A549 (cell line): ENCODE data around the gene ALKBH7. TPM values are rescaled to one million over a fixed set of nuclear protein-coding genes. Genes with fewer than 3 reads are reported as not detected.

ENCODE experiments used
- ATAC-seq, 2 experiments: fragments of 200-7000 bp in 1 of 2; fragments of >200 bp in 1 of 2; cut with Nextera tagmentation in 1 of 2; cut with Tn5 transposase in 1 of 2; 3 replicates each; pipeline versions ENCODE4 v1.8.0 to v1.9.1; 2018 to 2020; ENCODE audit warnings: mild to moderate bottlenecking in 1 of 2, moderate library complexity in 1 of 2
- CTCF ChIA-PET: fragments of 300-600 bp; sonication (Branson Sonifier 250); formaldehyde crosslinking; extraction: SDS; loops from one replicate; lab custom pipeline; 2021; ENCODE audit warnings: antibody characterized with exemption, inconsistent platforms; lab: Yijun Ruan, JAX
- POLR2A ChIA-PET: fragments of 350-600 bp; formaldehyde crosslinking; extraction: SDS; loops from one replicate; lab custom pipeline; 2021; ENCODE audit warnings: antibody characterized with exemption, inconsistent platforms; lab: Yijun Ruan, JAX
- DNase-seq, 2 experiments: peaks; one replicate each; pipeline versions ENCODE4 v3.0.0 to v3.0.0-alpha.2; 2011 to 2016; ENCODE audit warnings: low read depth in 1 of 2, low spot score in 1 of 2
- FAIRE-seq: peaks from 2 replicates; lab custom pipeline; 2011; peaks lifted over from hg19 to GRCh38; lab: Jason Lieb, UNC
- H3K27ac ChIP-seq, 2 experiments: fragments of >200 bp; sonication (Bioruptor Twin); formaldehyde crosslinking; 3 replicates each; pipeline ENCODE4 v1.5.1; 2016 to 2017
- H3K4me1 ChIP-seq: fragments of >200 bp; sonication (Bioruptor Twin); formaldehyde crosslinking; 3 replicates; pipeline ENCODE4 v1.6.1; 2016
- H3K4me2 ChIP-seq: fragments of >200 bp; sonication (Bioruptor Twin); formaldehyde crosslinking; 3 replicates; pipeline ENCODE4 v1.6.1; 2016
- H3K4me3 ChIP-seq: fragments of >200 bp; sonication (Bioruptor Twin); formaldehyde crosslinking; 3 replicates; pipeline ENCODE4 v1.5.1; 2016
- H3K9me3 ChIP-seq: fragments of >200 bp; sonication (Bioruptor Twin); formaldehyde crosslinking; 3 replicates; pipeline ENCODE4 v1.6.1; 2016
- BHLHE40 ChIP-seq: IDR thresholded peaks from 2 replicates; pipeline ENCODE4 v1.6.1; 2012; ENCODE audit warnings: low read depth, low read length, inconsistent platforms
- CBX2 ChIP-seq: fragments of 200-600 bp; sonication (generic); IDR thresholded peaks from 2 replicates; pipeline ENCODE4 v1.6.1; 2016; ENCODE audit warnings: low read depth, mild to moderate bottlenecking, borderline replicate concordance
- CBX8 ChIP-seq: fragments of 200-600 bp; sonication (generic); IDR thresholded peaks from 2 replicates; pipeline ENCODE4 v1.6.1; 2016
- CHD4 ChIP-seq: fragments of 200-600 bp; sonication (generic); IDR thresholded peaks from 2 replicates; pipeline ENCODE4 v1.6.1; 2016; ENCODE audit warnings: antibody characterized with exemption, mild to moderate bottlenecking, borderline replicate concordance
- CTCF ChIP-seq: fragments of >200 bp; sonication (Bioruptor Twin); formaldehyde crosslinking; IDR thresholded peaks from 3 replicates; pipeline ENCODE4 v1.5.1; 2016
- E2F6 ChIP-seq: IDR thresholded peaks from 2 replicates; pipeline ENCODE4 v1.6.1; 2012; ENCODE audit warnings: low read depth, borderline replicate concordance
- EHF ChIP-seq: fragments of 250-450 bp; sonication (Bioruptor Pico); IDR thresholded peaks from 2 replicates; pipeline ENCODE4 v1.5.0; 2020; ENCODE audit warnings: mild to moderate bottlenecking
- EHMT2 ChIP-seq: fragments of 200-600 bp; sonication (generic); IDR thresholded peaks from 2 replicates; pipeline ENCODE4 v1.6.1; 2016; ENCODE audit warnings: antibody characterized with exemption, low read depth, mild to moderate bottlenecking, moderate library complexity
- EP300 ChIP-seq, 2 experiments: fragments of >200 bp; sonication (Bioruptor Twin); formaldehyde crosslinking; IDR thresholded peaks; 2 replicates in 1 of 2; 3 replicates in 1 of 2; pipeline ENCODE4 v1.6.1; 2016 to 2017
- FOSL2 ChIP-seq, 2 experiments: fragments of 450-650 bp in 1 of 2; fragments of >200 bp in 1 of 2; sonication (Bioruptor Twin) in 1 of 2; formaldehyde crosslinking; IDR thresholded peaks; 2 replicates each; pipeline versions ENCODE4 v1.5.0 to v1.6.1; 2016 to 2020; ENCODE audit warnings: mild to moderate bottlenecking in 1 of 2, moderate library complexity in 1 of 2
- FOXS1 ChIP-seq: fragments of 250-450 bp; sonication (Bioruptor Pico); IDR thresholded peaks from 2 replicates; pipeline ENCODE4 v1.5.0; 2020; ENCODE audit warnings: mild to moderate bottlenecking, moderate library complexity
- HEYL ChIP-seq: fragments of 250-450 bp; sonication (Bioruptor Pico); IDR thresholded peaks from 2 replicates; pipeline ENCODE4 v1.8.0; 2021; ENCODE audit warnings: mild to moderate bottlenecking, moderate library complexity
- HMGXB4 ChIP-seq: fragments of 250-450 bp; sonication (Bioruptor Pico); IDR thresholded peaks from 2 replicates; pipeline ENCODE4 v1.5.0; 2021; ENCODE audit warnings: mild to moderate bottlenecking, moderate library complexity, borderline replicate concordance
- HOXA7 ChIP-seq: fragments of 250-450 bp; sonication (Bioruptor Pico); IDR thresholded peaks from 2 replicates; pipeline ENCODE4 v1.5.0; 2020; ENCODE audit warnings: mild to moderate bottlenecking, moderate library complexity
- KDM1A ChIP-seq: fragments of 200-600 bp; sonication (generic); IDR thresholded peaks from 2 replicates; pipeline ENCODE4 v1.6.1; 2016; ENCODE audit warnings: low read depth, mild to moderate bottlenecking
- MAFK ChIP-seq: fragments of 450-650 bp; IDR thresholded peaks from 2 replicates; pipeline ENCODE4 v1.6.1; 2014; ENCODE audit not compliant: partially characterized antibody
- MAZ ChIP-seq: fragments of 150-350 bp; IDR thresholded peaks from 2 replicates; pipeline ENCODE4 v1.6.1; 2014; ENCODE audit warnings: antibody characterized with exemption, low read depth, low read length, borderline replicate concordance
- MYC ChIP-seq: IDR thresholded peaks from 2 replicates; pipeline ENCODE4 v1.6.1; 2012; ENCODE audit warnings: mild to moderate bottlenecking, inconsistent platforms, low read length, improper control_type of control experiment, borderline replicate concordance
- NFE2L2 ChIP-seq: fragments of 150-350 bp; conservative IDR thresholded peaks from 2 replicates; pipeline ENCODE4 v1.6.1; 2014; ENCODE audit warnings: low read length
- NPAS2 ChIP-seq: fragments of 250-450 bp; sonication (Bioruptor Pico); IDR thresholded peaks from 2 replicates; pipeline ENCODE4 v1.8.0; 2022; ENCODE audit warnings: mild to moderate bottlenecking, moderate library complexity, borderline replicate concordance
- PBX3 ChIP-seq: IDR thresholded peaks from 2 replicates; pipeline ENCODE4 v1.6.1; 2012
- POLR2A ChIP-seq: IDR thresholded peaks from 2 replicates; pipeline ENCODE4 v1.6.1; 2012; ENCODE audit warnings: mild to moderate bottlenecking, low read length
- RAD21 ChIP-seq, 2 experiments: fragments of >200 bp in 1 of 2; sonication (Bioruptor Twin) in 1 of 2; formaldehyde crosslinking in 1 of 2; IDR thresholded peaks in 1 of 2; conservative IDR thresholded peaks in 1 of 2; 2 replicates in 1 of 2; 3 replicates in 1 of 2; pipeline ENCODE4 v1.6.1; 2012 to 2018; ENCODE audit warnings: inconsistent platforms in 1 of 2
- REST ChIP-seq: fragments of 200-600 bp; sonication (generic); IDR thresholded peaks from 2 replicates; pipeline ENCODE4 v1.6.1; 2016; ENCODE audit warnings: antibody characterized with exemption, mild to moderate bottlenecking, moderate library complexity
- RNF2 ChIP-seq: fragments of 200-600 bp; sonication (generic); IDR thresholded peaks from 2 replicates; pipeline ENCODE4 v1.6.1; 2016; ENCODE audit warnings: low read depth, mild to moderate bottlenecking, antibody characterized with exemption, moderate library complexity, borderline replicate concordance
- SREBF2 ChIP-seq: fragments of 450-650 bp; IDR thresholded peaks from 2 replicates; pipeline ENCODE4 v1.6.1; 2014; ENCODE audit warnings: mild to moderate bottlenecking, moderate library complexity
- TFCP2L1 ChIP-seq: fragments of 250-450 bp; sonication (Bioruptor Pico); IDR thresholded peaks from 2 replicates; pipeline ENCODE4 v1.5.0; 2021; ENCODE audit warnings: mild to moderate bottlenecking
- TP53 ChIP-seq: fragments of 250-450 bp; sonication (Bioruptor Pico); IDR thresholded peaks from 2 replicates; pipeline ENCODE4 v1.5.0; 2021; ENCODE audit warnings: mild to moderate bottlenecking, moderate library complexity
- WGBS: methylation state at CpG from one replicate; pipeline ENCODE4 v1.1.6; 2017; ENCODE audit errors: missing lambda C conversion rate; 5-methylcytosine and 5-hydroxymethylcytosine counted together
- polyA plus RNA-seq, 4 experiments: library from polyadenylated mRNA; depleted of rRNA in 3 of 4; stranded (reverse); fragments of >200 nt; fragmentation: RNase III in 1 of 4; extraction: RNeasy Plus Mini Kit Qiagen cat#74134 plus additional on column Dnase treatment in 1 of 4; gene quantifications; 2 replicates in 3 of 4; 3 replicates in 1 of 4; pipeline ENCODE4 v1.2.3, GENCODE V29; 2011 to 2017

ALKBH7 gene
- polyA plus RNA-seq, 2 of the 4 experiments (the other 2 are of a cell fraction): 10.2 to 18.1 TPM

GRCh38 chr19:6379744-6380143 is 7.2 kb downstream of the ALKBH7 start:
- WGBS: 97% methylated on average over 3 of the region's 3 CpGs
- no peak for TF ChIP-seq EHF (CRISPR knock-in tag)
- TF ChIP-seq FOXS1 (CRISPR knock-in tag): no peak
- no peak for TF ChIP-seq MAFK
- TF ChIP-seq BHLHE40: no peak
- TF ChIP-seq NFE2L2: no peak
- TF ChIP-seq MAZ: no peak
- TF ChIP-seq PBX3: no peak
- TF ChIP-seq TFCP2L1 (CRISPR knock-in tag): no peak
- TF ChIP-seq RAD21 (conservative IDR thresholded peaks at IDR 0.05 in 1 of 2, IDR thresholded peaks at IDR 0.05 in 1 of 2): no peak
- no peak for TF ChIP-seq FOSL2 (IDR thresholded peaks at IDR 0.05)
- TF ChIP-seq FOSL2 (CRISPR knock-in tag; IDR thresholded peaks at IDR 0.05): no peak
- no peak for TF ChIP-seq NPAS2 (CRISPR knock-in tag)
- TF ChIP-seq CBX2: no peak
- TF ChIP-seq E2F6: no peak
- no peak for TF ChIP-seq HEYL (CRISPR knock-in tag)
- TF ChIP-seq TP53 (CRISPR knock-in tag): no peak
- no peak for TF ChIP-seq RNF2
- no peak for TF ChIP-seq POLR2A
- ATAC-seq (no peak), FAIRE-seq (no peak), DNase-seq (no peak)
- ChIA-PET POLR2A (no interaction called here), CTCF (interaction anchor here (0.5 to 1.4 kb wide), 2 partner anchors 19 to 32 kb away, joined by 4 read pairs; no protein-coding TSS in a partner anchor)
- Histone ChIP-seq H3K27ac (no peak overlapping the region), H3K4me3 (no peak overlapping the region), H3K9me3 (no peaks in the 10 kb centered on the region), H3K4me2 (no peak overlapping the region), H3K4me1 (no peaks in the 10 kb centered on the region)

- no peak for ATAC-seq
- H3K4me3 ChIP-seq: no peak overlapping the region
- TF ChIP-seq HMGXB4 (CRISPR knock-in tag) (no peak), SREBF2 (no peak), CHD4 (no peak), HOXA7 (CRISPR knock-in tag) (no peak), CTCF (no peak), REST (no peak), FOXS1 (CRISPR knock-in tag) (no peak), CBX8 (no peak), EHMT2 (no peak), EP300 (IDR thresholded peaks at IDR 0.05) (no peak), POLR2A (no peak), HEYL (CRISPR knock-in tag) (no peak), KDM1A (no peak), MYC (no peak)
- TF ChIP-seq, all 56 proteins: peak for 0
- DNase-seq: no peak
- ChIA-PET CTCF (interaction anchor here (1.3 kb wide), 1 partner anchor 23 kb away, joined by 3 read pairs; no protein-coding TSS in a partner anchor), POLR2A (no interaction called here)
- H3K4me1 ChIP-seq: no peaks in the 10 kb centered on the region
- no peak overlapping the region for H3K27ac ChIP-seq
- 95% methylated on average over 33 of the region's 40 CpGs for WGBS
- no peak for FAIRE-seq
- no peaks in the 10 kb centered on the region for H3K9me3 ChIP-seq
- H3K4me2 ChIP-seq: no peak overlapping the region
These were observed 8.6 kb downstream of the ALKBH7 start for GRCh38 chr19:6381030-6381750.
